Measurements from ENCODE around the gene BUD31. TPM values are rescaled to one million over a fixed set of nuclear protein-coding genes. Genes with fewer than 3 reads are reported as not detected.

BUD31 gene
- total RNA-seq, 2 experiments from 2014 or later: 100 to 118 TPM

DNA sequence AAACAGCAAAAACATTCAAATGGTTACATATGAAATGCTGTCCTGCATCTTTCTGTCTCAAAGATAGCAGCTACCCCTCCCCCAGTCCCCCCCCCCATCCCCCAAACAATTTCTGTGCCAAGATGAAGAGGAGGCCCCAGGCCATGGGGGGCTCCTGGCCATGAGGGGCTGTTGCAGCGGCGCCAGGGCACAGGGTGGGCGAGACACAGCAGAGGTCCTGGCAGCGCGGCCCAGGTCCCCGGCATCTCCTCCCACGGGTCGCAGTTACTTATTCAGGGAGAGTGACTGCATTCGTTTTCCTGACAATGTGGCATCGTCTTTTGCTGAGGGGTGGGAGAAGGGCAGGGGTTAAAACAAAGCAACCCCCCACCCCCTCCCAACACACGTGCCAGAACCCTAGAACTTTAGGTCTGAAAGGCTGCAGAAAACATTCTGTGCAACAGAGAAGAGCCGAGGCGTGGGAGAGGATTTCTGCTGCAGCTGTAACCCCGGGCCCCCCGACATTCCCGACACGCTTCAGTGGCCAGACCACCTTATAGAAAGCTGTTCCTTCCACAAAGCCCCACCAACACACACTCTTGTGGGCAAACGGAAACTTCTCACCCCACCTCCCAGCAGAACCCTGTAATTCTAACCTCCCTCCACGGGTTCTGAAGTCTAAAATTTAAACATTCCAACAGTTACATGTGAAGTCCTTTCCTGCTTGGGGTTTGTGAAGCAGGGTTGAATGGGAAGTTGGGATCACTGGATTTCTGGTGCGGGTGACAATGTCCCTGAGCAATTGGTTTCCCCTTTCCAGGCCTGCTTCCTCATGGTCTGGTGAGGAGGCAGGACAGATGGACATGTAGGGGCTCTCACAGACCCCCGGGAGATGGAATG, 12.1 kb upstream of the BUD31 start:
- Histone ChIP-seq H3K79me2 (ENCODE audit: insufficient read depth, low read depth, low read length) (no peaks in the 10 kb centered on the region), H3K9me3 (ENCODE audit: low read length) (no peaks in the 10 kb centered on the region), H3K4me3 (ENCODE audit: low read depth, low read length, poor library complexity, severe bottlenecking) (no peak overlapping the region), H3K9me2 (ENCODE audit: insufficient read depth, low read length) (no peaks in the 10 kb centered on the region), H3K27ac (ENCODE audit: low read depth, low read length, poor library complexity, severe bottlenecking) (no peak overlapping the region), H3K4me2 (ENCODE audit: low read length) (no peak overlapping the region), H3K36me3 (ENCODE audit: insufficient read depth, low read length) (peaks cover 97% of the 10 kb centered on the region), H3K4me1 (ENCODE audit: insufficient read depth, low read length, poor library complexity, severe bottlenecking) (peaks cover 15% of the 10 kb centered on the region), H4K20me1 (ENCODE audit: insufficient read depth, low read length) (peaks cover 6% of the 10 kb centered on the region; the same call in 1 of the 2 replicates), H2AFZ (ENCODE audit: low read length) (no peak overlapping the region)
- BruUV-seq (replicated peaks): no TSS peak
- intact Hi-C loops (cut with micrococcal nuclease; ENCODE audit: unreplicated experiment): no loop called here
- TF ChIP-seq, protein P1, sequence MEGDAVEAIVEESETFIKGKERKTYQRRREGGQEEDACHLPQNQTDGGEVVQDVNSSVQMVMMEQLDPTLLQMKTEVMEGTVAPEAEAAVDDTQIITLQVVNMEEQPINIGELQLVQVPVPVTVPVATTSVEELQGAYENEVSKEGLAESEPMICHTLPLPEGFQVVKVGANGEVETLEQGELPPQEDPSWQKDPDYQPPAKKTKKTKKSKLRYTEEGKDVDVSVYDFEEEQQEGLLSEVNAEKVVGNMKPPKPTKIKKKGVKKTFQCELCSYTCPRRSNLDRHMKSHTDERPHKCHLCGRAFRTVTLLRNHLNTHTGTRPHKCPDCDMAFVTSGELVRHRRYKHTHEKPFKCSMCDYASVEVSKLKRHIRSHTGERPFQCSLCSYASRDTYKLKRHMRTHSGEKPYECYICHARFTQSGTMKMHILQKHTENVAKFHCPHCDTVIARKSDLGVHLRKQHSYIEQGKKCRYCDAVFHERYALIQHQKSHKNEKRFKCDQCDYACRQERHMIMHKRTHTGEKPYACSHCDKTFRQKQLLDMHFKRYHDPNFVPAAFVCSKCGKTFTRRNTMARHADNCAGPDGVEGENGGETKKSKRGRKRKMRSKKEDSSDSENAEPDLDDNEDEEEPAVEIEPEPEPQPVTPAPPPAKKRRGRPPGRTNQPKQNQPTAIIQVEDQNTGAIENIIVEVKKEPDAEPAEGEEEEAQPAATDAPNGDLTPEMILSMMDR (conservative IDR thresholded peaks at IDR 0.05; ENCODE audit: low read length): no peak
- no peak for TF ChIP-seq EZH2phosphoT487 (IDR thresholded peaks at IDR 0.05; ENCODE audit: borderline replicate concordance, low read depth, low read length)
- CTCF ChIA-PET (ENCODE audit: unreplicated experiment): no interaction called here
- POLR2A ChIA-PET: interaction anchor here (0.6 to 0.7 kb wide), 2 partner anchors 299 to 318 kb away, joined by 3 to 5 read pairs; no protein-coding TSS in a partner anchor
- DNase-seq (ENCODE audit: low spot score): no peak

DNA sequence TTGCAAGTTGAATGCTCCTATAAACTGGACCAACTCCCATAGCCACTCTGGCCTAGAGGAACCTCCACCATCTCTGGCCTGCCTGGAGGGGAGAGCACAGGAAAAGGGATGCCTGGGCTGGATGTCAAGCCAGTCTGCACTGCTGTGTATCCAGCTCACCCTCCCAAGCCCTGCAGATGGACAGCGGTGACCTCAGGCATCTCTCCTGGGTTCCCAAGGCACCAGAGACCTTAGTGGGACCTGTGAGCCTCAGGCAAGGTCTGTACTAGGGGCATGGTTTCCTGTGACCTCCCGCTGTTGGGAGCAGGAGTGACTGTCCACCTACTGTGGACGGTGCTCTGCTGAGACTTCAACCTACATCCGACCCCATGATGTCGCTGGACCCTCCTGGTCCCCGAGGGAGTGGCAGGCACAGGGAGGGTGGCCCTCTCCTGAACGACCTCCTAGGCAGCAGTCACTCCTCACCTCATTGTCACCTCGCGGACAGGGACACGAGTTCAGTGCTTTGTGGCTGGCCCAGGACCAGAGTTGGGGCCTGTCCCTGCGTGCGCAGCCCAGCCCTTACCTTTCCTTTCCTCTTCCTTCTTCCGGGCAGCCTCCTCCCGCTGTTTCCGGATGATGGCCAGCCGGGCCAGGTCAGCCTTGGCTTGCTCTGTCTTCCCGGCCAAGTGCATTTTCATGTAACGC, 11.3 kb upstream of the BUD31 start:
- Histone ChIP-seq H2AFZ (ENCODE audit: low read length) (no peak overlapping the region), H3K36me3 (ENCODE audit: insufficient read depth, low read length) (peaks cover 96% of the 10 kb centered on the region), H3K4me2 (ENCODE audit: low read length) (no peak overlapping the region), H3K9me3 (ENCODE audit: low read length) (no peaks in the 10 kb centered on the region), H3K4me1 (ENCODE audit: insufficient read depth, low read length, poor library complexity, severe bottlenecking) (peaks cover 10% of the 10 kb centered on the region), H3K79me2 (ENCODE audit: insufficient read depth, low read depth, low read length) (no peaks in the 10 kb centered on the region), H3K9me2 (ENCODE audit: insufficient read depth, low read length) (no peaks in the 10 kb centered on the region), H3K4me3 (ENCODE audit: low read depth, low read length, poor library complexity, severe bottlenecking) (no peak overlapping the region), H3K27ac (ENCODE audit: low read depth, low read length, poor library complexity, severe bottlenecking) (no peak overlapping the region), H4K20me1 (ENCODE audit: insufficient read depth, low read length) (peaks cover 6% of the 10 kb centered on the region; the same call in 1 of the 2 replicates)
- intact Hi-C loops (cut with micrococcal nuclease; ENCODE audit: unreplicated experiment): no loop called here
- ChIA-PET POLR2A (no interaction called here), CTCF (ENCODE audit: unreplicated experiment) (no interaction called here)
- DNase-seq (ENCODE audit: low spot score): no peak
- no TSS peak for BruUV-seq (replicated peaks)
- TF ChIP-seq EZH2phosphoT487 (IDR thresholded peaks at IDR 0.05; ENCODE audit: borderline replicate concordance, low read depth, low read length): no peak
- TF ChIP-seq, protein P1 (conservative IDR thresholded peaks at IDR 0.05; ENCODE audit: low read length): no peak
